Fibroblast of skin of abdomen (primary cell): ENCODE measurements around the gene CCNT2.
A peak's percentile ranks its signal among the peaks of the same experiment; 100 is the strongest.
"Not testable (repeated sequence)": the region's sequence is repeated elsewhere in the genome, so short reads cannot be mapped to it uniquely, and the experiment has no call there.

Experiments
- DNase-seq: peaks from one replicate; pipeline ENCODE4 v3.0.0-alpha.2; 2013

CCNT2 gene

GRCh38 chr2:134976074-134976702, 57.6 kb downstream of the CCNT2 start:
- no peak for DNase-seq

- not testable (repeated sequence) for DNase-seq
Observed at GRCh38 chr2:134977104-134977503, 58.5 kb downstream of the CCNT2 start.

- DNase-seq, result no peak
Observed at GRCh38 chr2:134979221-134979620, 60.6 kb downstream of the CCNT2 start.

- no peak for DNase-seq
Observed at GRCh38 chr2:134980639-134981038, 62.0 kb downstream of the CCNT2 start.

GRCh38 chr2:134982603-134983002, 64.0 kb downstream of the CCNT2 start:
- DNase-seq, result no peak

GRCh38 chr2:134985061-134985460, 66.4 kb downstream of the CCNT2 start:
- no peak for DNase-seq

GRCh38 chr2:134988994-134989605, 70.5 kb downstream of the CCNT2 start:
- DNase-seq, result peak; percentile 21

GRCh38 chr2:134999521-134999920, 80.9 kb downstream of the CCNT2 start:
- DNase-seq, result no peak

- no peak for DNase-seq
Observed at GRCh38 chr2:135002836-135003235, 84.2 kb downstream of the CCNT2 start.

GRCh38 chr2:135004005-135004746, 85.6 kb downstream of the CCNT2 start:
- peak; percentile 57 for DNase-seq

GRCh38 chr2:135005753-135006152, 87.1 kb downstream of the CCNT2 start:
- DNase-seq, result no peak
